K562 (cell line): ENCODE data around the gene SLC30A10. TPM values are rescaled to one million over a fixed set of nuclear protein-coding genes. Genes with fewer than 3 reads are reported as not detected.
A peak's percentile ranks its signal among the peaks of the same experiment; 100 is the strongest.

Experiments
- ATAC-seq: fragments of 200-7000 bp; cut with Tn5 transposase; 3 replicates; pipeline ENCODE4 v1.9.1; 2020; ENCODE audit warnings: moderate library complexity
- BruUV-seq: library from RNA; stranded (reverse); fragments of 400-500 nt; replicated peaks from 2 replicates; lab custom pipeline; 2021; lab: Mats Ljungman, UMichigan
- CTCF ChIA-PET: fragments of 300-600 bp; formaldehyde crosslinking; extraction: SDS; loops from one replicate; lab custom pipeline; 2021; ENCODE audit warnings: low intra/inter-chr PET ratio; lab: Yijun Ruan, JAX
- POLR2A ChIA-PET: fragments of 300-600, 350-650 bp; sonication (Branson Sonifier 250); formaldehyde crosslinking; extraction: SDS; loops from one replicate; lab custom pipeline; 2021; ENCODE audit warnings: antibody characterized with exemption, inconsistent platforms; lab: Yijun Ruan, JAX
- DNase-seq, 4 experiments: peaks; one replicate each; pipeline versions ENCODE4 v3.0.0 to v3.0.0-alpha.2; 2011 to 2018; ENCODE audit warnings: low spot score in 3 of 4, mixed read lengths in 3 of 4; ENCODE audit errors: extremely low read depth in 1 of 4
- FAIRE-seq: peaks from 2 replicates; lab custom pipeline; 2011; peaks lifted over from hg19 to GRCh38; lab: Jason Lieb, UNC
- H2AFZ ChIP-seq: 2 replicates; pipeline ENCODE4 v1.6.0; 2011; ENCODE audit warnings: low read depth, low read length, control low read depth, inconsistent platforms
- H3K27ac ChIP-seq: fragments of 200-600 bp; 3 replicates; pipeline ENCODE4 v1.8.0; 2011; ENCODE audit warnings: low read depth, mild to moderate bottlenecking, control low read depth, inconsistent platforms, low read length, moderate library complexity, mixed read lengths; ENCODE audit errors: extremely low read depth
- H3K27me3 ChIP-seq, 2 experiments: fragments of 300-600 bp in 1 of 2; 2 replicates in 1 of 2; 3 replicates in 1 of 2; pipeline versions ENCODE4 v1.6.0 to v1.8.0; 2011; ENCODE audit warnings: inconsistent platforms in 2 of 2, low read length in 2 of 2, mild to moderate bottlenecking in 1 of 2, mixed read lengths in 1 of 2, moderate library complexity in 1 of 2; ENCODE audit not compliant: control insufficient read depth in 2 of 2, insufficient read depth in 2 of 2
- H3K36me3 ChIP-seq: fragments of 300-600 bp; 3 replicates; pipeline ENCODE4 v1.8.0; 2011; ENCODE audit warnings: mild to moderate bottlenecking, low read length, inconsistent platforms; ENCODE audit not compliant: control insufficient read depth, insufficient read depth
- H3K4me1 ChIP-seq, 2 experiments: fragments of 200-600 bp in 1 of 2; replicated peaks in 1 of 2; 2 replicates in 1 of 2; 3 replicates in 1 of 2; pipeline versions ENCODE4 v1.5.1 to v1.8.0; 2011; ENCODE audit warnings: inconsistent platforms in 2 of 2, low read length in 2 of 2, mild to moderate bottlenecking in 1 of 2, mixed read lengths in 1 of 2, moderate library complexity in 1 of 2; ENCODE audit not compliant: control insufficient read depth in 2 of 2, insufficient read depth in 2 of 2
- H3K4me2 ChIP-seq: 2 replicates; pipeline ENCODE4 v1.6.1; 2011; ENCODE audit warnings: low read length, control low read depth, inconsistent platforms, mixed read lengths; ENCODE audit not compliant: insufficient read depth
- H3K4me3 ChIP-seq: fragments of 200-600 bp; sonication (generic), shearing (Covaris generic); 2 replicates; pipeline ENCODE4 v1.5.1; 2016; ENCODE audit warnings: control low read depth, inconsistent platforms
- H3K79me2 ChIP-seq: fragments of 200-600 bp; 3 replicates; pipeline ENCODE4 v1.8.0; 2011; ENCODE audit warnings: low read length, inconsistent platforms; ENCODE audit not compliant: control insufficient read depth, insufficient read depth
- H3K9ac ChIP-seq, 2 experiments: 2 replicates each; pipeline versions ENCODE4 v1.6.0 to v1.6.1; 2011; ENCODE audit warnings: low read depth in 2 of 2, low read length in 2 of 2, control low read depth in 1 of 2, inconsistent platforms in 1 of 2, mild to moderate bottlenecking in 1 of 2, mixed read lengths in 1 of 2; ENCODE audit not compliant: insufficient read depth in 1 of 2
- H3K9me1 ChIP-seq: one replicate; pipeline ENCODE4 v1.6.0; 2011; ENCODE audit warnings: inconsistent platforms, mild to moderate bottlenecking, low read length, moderate library complexity; ENCODE audit not compliant: control insufficient read depth, insufficient read depth
- H3K9me3 ChIP-seq: replicated peaks from 2 replicates; pipeline ENCODE4 v1.5.1; 2011; ENCODE audit warnings: low read depth, low read length, inconsistent platforms; ENCODE audit not compliant: control insufficient read depth, insufficient read depth
- H4K20me1 ChIP-seq: replicated peaks from 2 replicates; pipeline ENCODE4 v1.6.1; 2011; ENCODE audit warnings: low read length, inconsistent platforms, mixed read lengths; ENCODE audit not compliant: control insufficient read depth, insufficient read depth
- CREB1 ChIP-seq, 2 experiments: sonication (generic) in 1 of 2; formaldehyde crosslinking in 1 of 2; IDR thresholded peaks; 2 replicates each; pipeline versions ENCODE4 v1.6.1 to v1.8.0; 2012 to 2022; ENCODE audit warnings: inconsistent platforms in 1 of 2, mild to moderate bottlenecking in 1 of 2, missing genetic modification reagents in 1 of 2, moderate library complexity in 1 of 2
- NFYB ChIP-seq: IDR thresholded peaks from 2 replicates; pipeline ENCODE4 v1.6.1; 2011; ENCODE audit warnings: mild to moderate bottlenecking, moderate library complexity; ENCODE audit not compliant: insufficient read length; ENCODE audit errors: extremely low read depth
- PBX2 ChIP-seq, 2 experiments: IDR thresholded peaks in 1 of 2; conservative IDR thresholded peaks in 1 of 2; 2 replicates each; pipeline ENCODE4 v1.6.1; 2016; ENCODE audit warnings: low read depth in 2 of 2, mild to moderate bottlenecking in 1 of 2, missing compliant biosample characterization in 1 of 2, missing genetic modification characterization in 1 of 2, moderate library complexity in 1 of 2
- PKNOX1 ChIP-seq: fragments of 450-650 bp; IDR thresholded peaks from 2 replicates; pipeline ENCODE4 v1.6.1; 2016
- RBM25 ChIP-seq: fragments of 200-400 bp; formaldehyde crosslinking; IDR thresholded peaks from 2 replicates; pipeline ENCODE4 v1.6.1; 2018; ENCODE audit warnings: low read length, low read depth, moderate library complexity; ENCODE audit not compliant: severe bottlenecking
- SP2 ChIP-seq: IDR thresholded peaks from 2 replicates; pipeline ENCODE4 v1.6.1; 2011; ENCODE audit warnings: mild to moderate bottlenecking, low read depth, low read length, moderate library complexity; ENCODE audit not compliant: poor library complexity, severe bottlenecking; ENCODE audit errors: extremely low read depth
- TFAM ChIP-seq: fragments of 250-450 bp; sonication (Bioruptor Pico); conservative IDR thresholded peaks from 2 replicates; pipeline ENCODE4 v1.5.0; 2021; ENCODE audit warnings: mild to moderate bottlenecking, moderate library complexity
- ZNF592 ChIP-seq: fragments of 450-650 bp; IDR thresholded peaks from 2 replicates; pipeline ENCODE4 v1.6.1; 2017; ENCODE audit warnings: antibody characterized with exemption, mild to moderate bottlenecking
- WGBS: fragments of 100-300 bp; shearing (Covaris generic); methylation state at CpG from one replicate; pipeline ENCODE4 v1.1.6; 2016; ENCODE audit warnings: low coverage, mixed read lengths; ENCODE audit not compliant: insufficient coverage; ENCODE audit errors: missing lambda C conversion rate; 5-methylcytosine and 5-hydroxymethylcytosine counted together
- in situ Hi-C: fragments of 300-500 bp; cut with MboI; formaldehyde crosslinking; loops from 4 replicates; pipeline ENCODE4 v1.15.0; 2018; ENCODE audit warnings: inconsistent platforms, mixed read lengths
- intact Hi-C: fragments of 100-400 bp; cut with micrococcal nuclease; formaldehyde crosslinking; loops from 2 replicates; pipeline ENCODE4 v1.14.2; 2022
- polyA plus RNA-seq, 8 experiments: library from polyadenylated mRNA; depleted of rRNA in 4 of 8; stranded (reverse) in 5 of 8; unstranded in 3 of 8; fragments of >200 nt; fragmentation: Nextera tagmentation in 2 of 8; fragmentation: Illumina TruSeq in 1 of 8; extraction: Ambion mirVana in 2 of 8; extraction: Trizol in 1 of 8; gene quantifications; 2 replicates each; pipeline versions ENCODE4 v1.2.1 to v1.2.3, GENCODE V29; 2011 to 2014; ENCODE audit warnings: inconsistent platforms in 1 of 8, missing spikeins in 1 of 8
- total RNA-seq, 7 experiments: library from RNA; depleted of rRNA in 6 of 7; stranded (reverse); fragments of >200 nt in 6 of 7; fragmentation: Illumina TruSeq in 2 of 7; extraction: Trizol in 2 of 7; gene quantifications; 2 replicates each; pipeline versions ENCODE4 v1.2.1 to v1.2.3, GENCODE V29; 2011 to 2021; ENCODE audit warnings: low replicate concordance in 1 of 7

The SLC30A10 gene
- total and polyA plus RNA-seq, 9 of the 15 experiments (the other 6 are each of a cell fraction or from before 2014, with no cell fraction given): 2.6 to 11.3 (median 7.1) TPM

GRCh38 chr1:219904934-219905333 lies 23.4 kb downstream of the SLC30A10 start:
- Histone ChIP-seq H3K27me3 (no peaks in the 10 kb centered on the region), H4K20me1 (no peaks in the 10 kb centered on the region), H3K36me3 (no peaks in the 10 kb centered on the region), H3K9me1 (no peaks in the 10 kb centered on the region), H3K9me3 (0 out of 2 replicates have a peak, but pooled peaks cover 3% of the 10 kb centered on the region), H2AFZ (peak overlapping the region; percentile 17), H3K9ac (no peak overlapping the region), H3K79me2 (no peaks in the 10 kb centered on the region), H3K4me3 (no peak overlapping the region), H3K4me2 (no peak overlapping the region), H3K4me1 (peaks cover 49 to 85% of the 10 kb centered on the region in 2 experiments), H3K27ac (peak overlapping the region; percentile 1; the same call in 2 of the 3 replicates)
- in situ Hi-C loops: no loop called here
- FAIRE-seq (no peak), ATAC-seq (no peak), DNase-seq (peak in 2 of 4 experiments; percentile 42 to 71)
- ChIA-PET POLR2A (interaction anchor here (0.9 kb wide), 1 partner anchor 12 kb away, joined by 3 read pairs; no protein-coding TSS in a partner anchor), CTCF (no interaction called here)
- intact Hi-C loops: no loop called here
- BruUV-seq: no TSS peak
- WGBS: 29% methylated on average over 2 of the region's 2 CpGs
- TF ChIP-seq CREB1 (IDR thresholded peaks at IDR 0.05): no peak
- TF ChIP-seq CREB1 (CRISPR knock-in tag; IDR thresholded peaks at IDR 0.05): no peak
- peak; percentile 98 for TF ChIP-seq PKNOX1
- TF ChIP-seq RBM25: peak; percentile 41
- TF ChIP-seq ZNF592: 0 out of 2 replicates have a peak, but pooled peaks have one; percentile 15
- peak; percentile 46 for TF ChIP-seq NFYB
- no peak; the same call in 1 of the 2 replicates for TF ChIP-seq PBX2 (CRISPR knock-in tag; IDR thresholded peaks at IDR 0.05; ENCODE audit: low read depth)
- peak; percentile 88 for TF ChIP-seq PBX2 (tag; conservative IDR thresholded peaks at IDR 0.05; ENCODE audit: low read depth)
- peak; percentile 39 for TF ChIP-seq SP2
- TF ChIP-seq TFAM (CRISPR knock-in tag): no peak
